ENCODE results near the gene EIF3B. TPM values are rescaled to one million over a fixed set of nuclear protein-coding genes. Genes with fewer than 3 reads are reported as not detected.
A peak's percentile ranks its signal among the peaks of the same experiment; 100 is the strongest.
"Not testable (repeated sequence)": the region's sequence is repeated elsewhere in the genome, so short reads cannot be mapped to it uniquely, and the experiment has no call there.

Gene EIF3B
- total RNA-seq, 1 donor from 2014 or later = 120 TPM

DNA sequence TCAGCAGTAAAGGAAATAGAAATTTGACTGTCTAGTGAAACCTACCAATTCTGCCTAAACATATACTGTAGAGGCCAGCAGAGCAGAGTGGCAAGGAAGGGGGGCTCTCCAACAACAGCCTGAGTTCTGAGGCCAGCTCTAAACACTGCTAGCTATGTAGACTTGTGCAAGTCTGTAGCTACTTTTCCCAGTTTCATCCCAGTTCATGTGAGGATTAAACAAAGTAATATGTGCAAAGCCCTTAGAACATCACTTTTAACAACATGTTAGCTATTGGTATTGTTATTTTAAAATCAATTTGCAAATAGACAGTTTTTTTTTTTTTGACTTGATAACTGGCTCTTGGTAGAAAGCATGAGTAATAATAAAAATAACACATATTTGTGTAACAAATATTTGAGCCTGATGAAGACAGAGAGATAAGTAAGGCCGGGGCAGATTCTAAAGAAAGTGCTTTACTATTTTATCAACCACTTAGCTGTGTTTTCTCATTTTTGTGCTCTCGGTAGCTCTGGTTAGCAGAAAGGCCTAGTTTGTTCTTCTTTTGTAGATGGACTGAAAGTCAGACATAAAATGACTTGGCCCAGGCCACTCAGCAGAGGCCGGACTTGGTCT, 58.1 kb downstream of the EIF3B start:
- TF ChIP-seq, protein P1, sequence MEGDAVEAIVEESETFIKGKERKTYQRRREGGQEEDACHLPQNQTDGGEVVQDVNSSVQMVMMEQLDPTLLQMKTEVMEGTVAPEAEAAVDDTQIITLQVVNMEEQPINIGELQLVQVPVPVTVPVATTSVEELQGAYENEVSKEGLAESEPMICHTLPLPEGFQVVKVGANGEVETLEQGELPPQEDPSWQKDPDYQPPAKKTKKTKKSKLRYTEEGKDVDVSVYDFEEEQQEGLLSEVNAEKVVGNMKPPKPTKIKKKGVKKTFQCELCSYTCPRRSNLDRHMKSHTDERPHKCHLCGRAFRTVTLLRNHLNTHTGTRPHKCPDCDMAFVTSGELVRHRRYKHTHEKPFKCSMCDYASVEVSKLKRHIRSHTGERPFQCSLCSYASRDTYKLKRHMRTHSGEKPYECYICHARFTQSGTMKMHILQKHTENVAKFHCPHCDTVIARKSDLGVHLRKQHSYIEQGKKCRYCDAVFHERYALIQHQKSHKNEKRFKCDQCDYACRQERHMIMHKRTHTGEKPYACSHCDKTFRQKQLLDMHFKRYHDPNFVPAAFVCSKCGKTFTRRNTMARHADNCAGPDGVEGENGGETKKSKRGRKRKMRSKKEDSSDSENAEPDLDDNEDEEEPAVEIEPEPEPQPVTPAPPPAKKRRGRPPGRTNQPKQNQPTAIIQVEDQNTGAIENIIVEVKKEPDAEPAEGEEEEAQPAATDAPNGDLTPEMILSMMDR (IDR thresholded peaks at IDR 0.05) = no peak
- no peak overlapping the region for H3K4me3 Mint-ChIP-seq (ENCODE audit: unreplicated experiment)
- H3K9me3 Mint-ChIP-seq (ENCODE audit: low read depth) = no peaks in the 10 kb centered on the region
- no peak for DNase-seq (ENCODE audit: low spot score)
- H3K4me1 Mint-ChIP-seq (ENCODE audit: low read depth) = peaks cover 43% of the 10 kb centered on the region
- H3K27me3 Mint-ChIP-seq (ENCODE audit: low read depth) = no peaks in the 10 kb centered on the region
- H3K36me3 Mint-ChIP-seq (ENCODE audit: low read depth) = no peaks in the 10 kb centered on the region
- peak overlapping the region; percentile 78 for H3K27ac Mint-ChIP-seq (ENCODE audit: unreplicated experiment)

GRCh38 chr7:2416063-2416462, 61.4 kb downstream of the EIF3B start:
- TF ChIP-seq, protein P1 (IDR thresholded peaks at IDR 0.05) = no peak
- Mint-ChIP-seq H3K4me1 (ENCODE audit: low read depth) (peaks cover 53% of the 10 kb centered on the region), H3K36me3 (ENCODE audit: low read depth) (no peaks in the 10 kb centered on the region), H3K27me3 (ENCODE audit: low read depth) (no peaks in the 10 kb centered on the region), H3K9me3 (ENCODE audit: low read depth) (no peaks in the 10 kb centered on the region), H3K27ac (ENCODE audit: unreplicated experiment) (peak overlapping the region; percentile 10), H3K4me3 (ENCODE audit: unreplicated experiment) (no peak overlapping the region)
- DNase-seq (ENCODE audit: low spot score) = no peak

DNA sequence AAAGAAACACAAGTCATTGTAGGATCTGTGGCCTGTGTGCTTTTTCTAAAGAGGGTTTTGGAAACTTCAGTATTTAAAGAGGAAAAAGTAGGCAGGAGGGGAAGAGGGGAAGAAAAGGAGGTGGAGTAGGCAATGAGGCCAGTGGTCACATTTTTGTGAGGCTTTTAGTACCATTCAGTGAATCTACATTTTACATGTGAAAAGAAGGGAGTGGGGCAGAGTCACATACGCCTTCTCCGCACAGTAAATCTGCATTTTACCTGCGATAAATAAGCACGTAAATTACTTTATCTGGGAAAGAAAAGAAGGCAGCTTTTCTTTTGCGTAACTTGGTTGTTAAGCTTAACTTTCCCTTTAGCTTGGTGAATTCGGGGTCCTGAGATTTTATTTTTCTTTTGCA, 62.0 kb downstream of the EIF3B start:
- TF ChIP-seq, protein P1 (IDR thresholded peaks at IDR 0.05) = no peak
- Mint-ChIP-seq H3K9me3 (ENCODE audit: low read depth) (no peaks in the 10 kb centered on the region), H3K27ac (ENCODE audit: unreplicated experiment) (no peak overlapping the region), H3K27me3 (ENCODE audit: low read depth) (no peaks in the 10 kb centered on the region), H3K36me3 (ENCODE audit: low read depth) (no peaks in the 10 kb centered on the region), H3K4me1 (ENCODE audit: low read depth) (peaks cover 52% of the 10 kb centered on the region), H3K4me3 (ENCODE audit: unreplicated experiment) (no peak overlapping the region)
- DNase-seq (ENCODE audit: low spot score) = no peak

- H3K36me3 Mint-ChIP-seq (ENCODE audit: low read depth); DNase-seq (ENCODE audit: low spot score); H3K27ac Mint-ChIP-seq (ENCODE audit: unreplicated experiment); H3K4me3 Mint-ChIP-seq (ENCODE audit: unreplicated experiment); H3K9me3 Mint-ChIP-seq (ENCODE audit: low read depth); H3K27me3 Mint-ChIP-seq (ENCODE audit: low read depth): not testable (repeated sequence)
- H3K4me1 Mint-ChIP-seq (ENCODE audit: low read depth) = peaks cover 47% of the 10 kb centered on the region
Measured at GRCh38 chr7:2417178-2417577, 62.6 kb downstream of the EIF3B start.

GRCh38 chr7:2417981-2418481, 63.4 kb downstream of the EIF3B start:
- Mint-ChIP-seq H3K4me1 (ENCODE audit: low read depth) (peaks cover 39% of the 10 kb centered on the region), H3K36me3 (ENCODE audit: low read depth) (no peaks in the 10 kb centered on the region), H3K27me3 (ENCODE audit: low read depth) (no peaks in the 10 kb centered on the region), H3K4me3 (ENCODE audit: unreplicated experiment) (no peak overlapping the region), H3K27ac (ENCODE audit: unreplicated experiment) (peak overlapping the region; percentile 78), H3K9me3 (ENCODE audit: low read depth) (no peaks in the 10 kb centered on the region)
- DNase-seq (ENCODE audit: low spot score) = no peak
- TF ChIP-seq, protein P1 (IDR thresholded peaks at IDR 0.05) = no peak

All from chondrocyte (in vitro differentiated cells).